G401 (cell line): ENCODE data around the gene COL4A1. TPM values are rescaled to one million over a fixed set of nuclear protein-coding genes. Genes with fewer than 3 reads are reported as not detected.
A peak's percentile ranks its signal among the peaks of the same experiment; 100 is the strongest.

Experiments used
- DNase-seq: peaks from one replicate; pipeline ENCODE4 v3.0.0-alpha.2; 2015; ENCODE audit warnings: low spot score
- in situ Hi-C: cut with HindIII; loops from 2 replicates; pipeline ENCODE4 v1.10.0; 2016; ENCODE audit warnings: low sequenced_read_pairs, mixed read lengths
- total RNA-seq: library from RNA; depleted of rRNA; stranded (reverse); fragments of >200 nt; shearing (Covaris generic); gene quantifications from 2 replicates; pipeline ENCODE4 v1.2.3, GENCODE V29; 2014

The COL4A1 gene
- total RNA-seq, 1 experiment from 2014 or later: 0.98 TPM

GRCh38 chr13:110343241-110343865 lies 36.4 kb upstream of the COL4A1 start:
- in situ Hi-C loops: no loop called here
- no peak for DNase-seq

- no peak for DNase-seq
- in situ Hi-C loops: no loop called here
These were observed 35.5 kb upstream of the COL4A1 start for GRCh38 chr13:110342474-110342873.

GRCh38 chr13:110341445-110342244 lies 34.7 kb upstream of the COL4A1 start:
- in situ Hi-C loops: no loop called here
- no peak for DNase-seq

- in situ Hi-C loops: no loop called here
- no peak for DNase-seq
These were observed 34.0 kb upstream of the COL4A1 start for GRCh38 chr13:110340812-110341444.

GRCh38 chr13:110339975-110340550 lies 33.1 kb upstream of the COL4A1 start:
- in situ Hi-C loops: no loop called here
- DNase-seq: no peak

- in situ Hi-C loops: no loop called here
- no peak for DNase-seq
These were observed 32.3 kb upstream of the COL4A1 start for GRCh38 chr13:110339263-110339662.

GRCh38 chr13:110338441-110339101 lies 31.6 kb upstream of the COL4A1 start:
- no peak for DNase-seq
- in situ Hi-C loops: no loop called here

- DNase-seq: no peak
- in situ Hi-C loops: no loop called here
These were observed 30.3 kb upstream of the COL4A1 start for GRCh38 chr13:110337247-110337646.

- in situ Hi-C loops: no loop called here
These were observed 29.7 kb upstream of the COL4A1 start for GRCh38 chr13:110336681-110337080.

GRCh38 chr13:110336108-110336507 lies 29.2 kb upstream of the COL4A1 start:
- in situ Hi-C loops: no loop called here
- no peak for DNase-seq

More at GRCh38 chr13:110336681-110337080, 29.7 kb upstream of the COL4A1 start:
- no peak for DNase-seq

- in situ Hi-C loops: no loop called here
- DNase-seq: no peak
These were observed 28.0 kb upstream of the COL4A1 start for GRCh38 chr13:110334841-110335490.

- in situ Hi-C loops: no loop called here
- no peak for DNase-seq
These were observed 27.3 kb upstream of the COL4A1 start for GRCh38 chr13:110334256-110334655.

- in situ Hi-C loops: no loop called here
- no peak for DNase-seq
These were observed 26.9 kb upstream of the COL4A1 start for GRCh38 chr13:110333837-110334236.

GRCh38 chr13:110332750-110333149 lies 25.8 kb upstream of the COL4A1 start:
- no peak for DNase-seq
- in situ Hi-C loops: no loop called here

- in situ Hi-C loops: no loop called here
- DNase-seq: no peak
These were observed 24.4 kb upstream of the COL4A1 start for GRCh38 chr13:110331362-110331761.

- in situ Hi-C loops: no loop called here
- DNase-seq: peak; percentile 3
These were observed 23.6 kb upstream of the COL4A1 start for GRCh38 chr13:110330491-110331011.

GRCh38 chr13:110329798-110330461 lies 23.0 kb upstream of the COL4A1 start:
- in situ Hi-C loops: no loop called here
- no peak for DNase-seq

GRCh38 chr13:110329258-110329657 lies 22.3 kb upstream of the COL4A1 start:
- in situ Hi-C loops: no loop called here
- DNase-seq: no peak
